H1 (cell line): ENCODE data around the gene ARHGAP26. TPM values are rescaled to one million over a fixed set of nuclear protein-coding genes. Genes with fewer than 3 reads are reported as not detected.

Source experiments
- CTCF ChIA-PET: fragments of 300-600 bp; sonication (Branson Sonifier 250); formaldehyde crosslinking; loops from one replicate; lab custom pipeline; 2021; ENCODE audit not compliant: partially characterized antibody; lab: Charles Lee
- POLR2A ChIA-PET: fragments of 300-600 bp; sonication (Branson Sonifier 250); formaldehyde crosslinking; loops from one replicate; lab custom pipeline; 2021; ENCODE audit warnings: inconsistent platforms; ENCODE audit not compliant: partially characterized antibody; lab: Charles Lee
- DNase-seq, 2 experiments: peaks; one replicate each; pipeline versions ENCODE4 v3.0.0 to v3.0.0-alpha.2; 2010 to 2022; ENCODE audit warnings: low spot score in 2 of 2, low read depth in 1 of 2, mixed read lengths in 1 of 2
- FAIRE-seq: peaks from 2 replicates; lab custom pipeline; 2011; peaks lifted over from hg19 to GRCh38; lab: Jason Lieb, UNC
- H2AFZ ChIP-seq: 2 replicates; pipeline ENCODE4 v1.8.1; 2012; ENCODE audit warnings: low read length, inconsistent platforms
- H2AK5ac ChIP-seq: 2 replicates; pipeline ENCODE4 v1.6.1; 2013; ENCODE audit warnings: low read depth, low read length
- H2BK120ac ChIP-seq: replicated peaks from 2 replicates; pipeline ENCODE3; 2013; ENCODE audit warnings: low read depth, low read length, inconsistent platforms
- H2BK12ac ChIP-seq: 2 replicates; pipeline ENCODE4 v1.6.1; 2013; ENCODE audit warnings: low read depth, low read length
- H2BK15ac ChIP-seq: 2 replicates; pipeline ENCODE4 v1.6.1; 2013; ENCODE audit warnings: low read length
- H2BK20ac ChIP-seq: 2 replicates; pipeline ENCODE4 v1.6.1; 2013; ENCODE audit warnings: low read length
- H2BK5ac ChIP-seq: 2 replicates; pipeline ENCODE4 v1.6.1; 2013; ENCODE audit warnings: low read depth, low read length
- H3K14ac ChIP-seq: 2 replicates; pipeline ENCODE4 v1.6.1; 2013; ENCODE audit warnings: inconsistent platforms; ENCODE audit not compliant: insufficient read length
- H3K18ac ChIP-seq: 2 replicates; pipeline ENCODE4 v1.6.1; 2013; ENCODE audit warnings: low read length; ENCODE audit errors: extremely low read depth
- H3K23ac ChIP-seq: 2 replicates; pipeline ENCODE4 v1.6.1; 2013; ENCODE audit warnings: inconsistent platforms; ENCODE audit not compliant: insufficient read length
- H3K23me2 ChIP-seq: 2 replicates; pipeline ENCODE4 v1.6.1; 2013; ENCODE audit warnings: low read depth, low read length
- H3K27ac ChIP-seq: 2 replicates; pipeline ENCODE4 v1.6.1; 2011; ENCODE audit warnings: low read depth, low read length, inconsistent platforms
- H3K27me3 ChIP-seq, 4 experiments: replicated peaks in 1 of 4; 1 replicate in 1 of 4; 2 replicates in 3 of 4; pipeline versions ENCODE4 v1.6.1 to v1.8.1; 2011 to 2013; ENCODE audit warnings: low read length in 3 of 4, mild to moderate bottlenecking in 3 of 4, inconsistent platforms in 2 of 4, mixed read lengths in 2 of 4, moderate library complexity in 1 of 4; ENCODE audit not compliant: control insufficient read depth in 3 of 4, insufficient read depth in 3 of 4; ENCODE audit errors: extremely low read depth in 1 of 4
- H3K36me3 ChIP-seq, 4 experiments: 2 replicates each; pipeline versions ENCODE4 v1.6.1 to v1.8.1; 2011 to 2013; ENCODE audit warnings: mild to moderate bottlenecking in 4 of 4, low read length in 3 of 4, moderate library complexity in 2 of 4, control low read depth in 1 of 4, inconsistent platforms in 1 of 4; ENCODE audit not compliant: insufficient read depth in 4 of 4, control insufficient read depth in 2 of 4
- H3K4ac ChIP-seq: replicated peaks from 2 replicates; pipeline ENCODE3; 2013; ENCODE audit warnings: low read length, low read depth, mixed read lengths, inconsistent platforms; ENCODE audit not compliant: insufficient read length
- H3K4me1 ChIP-seq, 4 experiments: replicated peaks in 1 of 4; 1 replicate in 1 of 4; 2 replicates in 3 of 4; pipeline versions ENCODE4 v1.6.1 to v1.8.1; 2011 to 2013; ENCODE audit warnings: low read length in 3 of 4, inconsistent platforms in 2 of 4, mixed read lengths in 1 of 4; ENCODE audit not compliant: insufficient read depth in 4 of 4, control insufficient read depth in 3 of 4
- H3K4me2 ChIP-seq, 2 experiments: 2 replicates each; pipeline versions ENCODE4 v1.6.1 to v1.8.1; 2011 to 2013; ENCODE audit warnings: low read depth in 2 of 2, low read length in 2 of 2, control low read depth in 1 of 2, inconsistent platforms in 1 of 2, mild to moderate bottlenecking in 1 of 2; ENCODE audit not compliant: insufficient read depth in 1 of 2
- H3K4me3 ChIP-seq, 4 experiments: fragments of 200-600, 300-600 bp in 1 of 4; sonication (generic), shearing (Covaris generic), sonication (Bioruptor Twin) in 1 of 4; 2 replicates each; pipeline versions ENCODE4 v1.5.1 to v1.8.1; 2011 to 2016; ENCODE audit warnings: low read length in 4 of 4, low read depth in 3 of 4, control low read depth in 2 of 4, inconsistent platforms in 2 of 4, mild to moderate bottlenecking in 2 of 4, mixed read lengths in 1 of 4, moderate library complexity in 1 of 4; ENCODE audit not compliant: insufficient read depth in 2 of 4; ENCODE audit errors: extremely low read depth in 1 of 4
- H3K56ac ChIP-seq: replicated peaks from 2 replicates; pipeline ENCODE3; 2013; ENCODE audit warnings: low read depth, mild to moderate bottlenecking, mixed read lengths, low read length, inconsistent platforms; ENCODE audit not compliant: insufficient read length
- H3K79me1 ChIP-seq: 2 replicates; pipeline ENCODE4 v1.6.1; 2013; ENCODE audit warnings: low read depth, low read length, control low read depth
- H3K79me2 ChIP-seq, 2 experiments: 2 replicates each; pipeline versions ENCODE4 v1.6.1 to v1.8.1; 2012 to 2013; ENCODE audit warnings: low read length in 2 of 2, mild to moderate bottlenecking in 2 of 2, inconsistent platforms in 1 of 2; ENCODE audit not compliant: insufficient read depth in 2 of 2, control insufficient read depth in 1 of 2
- H3K9ac ChIP-seq, 4 experiments: replicated peaks in 1 of 4; 1 replicate in 1 of 4; 2 replicates in 3 of 4; pipeline versions ENCODE4 v1.6.1 to v1.8.1; 2011 to 2013; ENCODE audit warnings: low read depth in 3 of 4, low read length in 3 of 4, control low read depth in 2 of 4, mild to moderate bottlenecking in 2 of 4, moderate library complexity in 2 of 4, inconsistent platforms in 1 of 4; ENCODE audit errors: extremely low read depth in 1 of 4
- H3K9me3 ChIP-seq, 2 experiments: 2 replicates each; pipeline versions ENCODE4 v1.6.1 to v1.8.1; 2012 to 2013; ENCODE audit warnings: mild to moderate bottlenecking in 2 of 2, moderate library complexity in 2 of 2, control low read depth in 1 of 2, inconsistent platforms in 1 of 2, low read depth in 1 of 2, low read length in 1 of 2, mixed read lengths in 1 of 2; ENCODE audit not compliant: insufficient read depth in 2 of 2
- H4K20me1 ChIP-seq, 2 experiments: replicated peaks in 1 of 2; 2 replicates each; pipeline versions ENCODE3 to v1.8.1; 2011 to 2013; ENCODE audit warnings: inconsistent platforms in 2 of 2, low read length in 2 of 2, mild to moderate bottlenecking in 1 of 2; ENCODE audit not compliant: insufficient read depth in 2 of 2, control insufficient read depth in 1 of 2
- H4K5ac ChIP-seq: 2 replicates; pipeline ENCODE4 v1.6.1; 2013; ENCODE audit warnings: low read length, low read depth, mixed read lengths, inconsistent platforms; ENCODE audit not compliant: insufficient read length
- H4K8ac ChIP-seq: 2 replicates; pipeline ENCODE4 v1.8.0; 2013; ENCODE audit warnings: mild to moderate bottlenecking, moderate library complexity, low read length, inconsistent platforms; ENCODE audit not compliant: insufficient read depth; ENCODE audit errors: extremely low read depth
- H4K91ac ChIP-seq: replicated peaks from 2 replicates; pipeline ENCODE3; 2013; ENCODE audit warnings: low read length, mixed read lengths, inconsistent platforms; ENCODE audit not compliant: insufficient read length
- BCL11A ChIP-seq, 2 experiments: IDR thresholded peaks; one replicate each; pipeline ENCODE4 v1.6.1; 2011; ENCODE audit warnings: low read depth in 2 of 2, low read length in 2 of 2, mild to moderate bottlenecking in 2 of 2
- CEBPB ChIP-seq: IDR thresholded peaks from 2 replicates; pipeline ENCODE4 v1.6.1; 2012; ENCODE audit warnings: low read depth, low read length
- CHD2 ChIP-seq: IDR thresholded peaks from 2 replicates; pipeline ENCODE4 v1.6.1; 2012; ENCODE audit warnings: low read length, improper control_type of control experiment
- JUN ChIP-seq: IDR thresholded peaks from 2 replicates; pipeline ENCODE4 v1.6.1; 2011; ENCODE audit warnings: low read depth, mild to moderate bottlenecking, improper control_type of control experiment, low read length
- KDM1A ChIP-seq: fragments of 200-600, 300-600 bp; sonication (generic); IDR thresholded peaks from 2 replicates; pipeline ENCODE4 v1.7.1; 2016; ENCODE audit warnings: mild to moderate bottlenecking, low read length, borderline replicate concordance
- POLR2A ChIP-seq, 2 experiments: IDR thresholded peaks; 1 replicate in 1 of 2; 2 replicates in 1 of 2; pipeline ENCODE4 v1.6.1; 2011; ENCODE audit warnings: low read depth in 2 of 2, low read length in 2 of 2, mild to moderate bottlenecking in 2 of 2; ENCODE audit errors: control extremely low read depth in 1 of 2
- POLR2AphosphoS5 ChIP-seq: IDR thresholded peaks from 2 replicates; pipeline ENCODE4 v1.6.1; 2011; ENCODE audit warnings: low read depth, low read length
- SAP30 ChIP-seq: fragments of 300-600 bp; sonication (generic); IDR thresholded peaks from 2 replicates; pipeline ENCODE4 v1.7.1; 2012; ENCODE audit warnings: low read length, moderate library complexity, mild to moderate bottlenecking, inconsistent platforms; ENCODE audit not compliant: insufficient read depth, insufficient replicate concordance
- SP1 ChIP-seq: IDR thresholded peaks from 2 replicates; pipeline ENCODE4 v1.6.1; 2011; ENCODE audit warnings: low read depth, low read length
- SUZ12 ChIP-seq: fragments of 200-600 bp; sonication (generic); IDR thresholded peaks from 2 replicates; pipeline ENCODE4 v1.6.1; 2012; ENCODE audit warnings: mild to moderate bottlenecking, inconsistent platforms, low read length, moderate library complexity, mixed read lengths
- TBP ChIP-seq: IDR thresholded peaks from 2 replicates; pipeline ENCODE4 v1.6.1; 2011; ENCODE audit warnings: low read depth, low read length, improper control_type of control experiment
- TEAD4 ChIP-seq: IDR thresholded peaks from 2 replicates; pipeline ENCODE4 v1.6.1; 2012; ENCODE audit warnings: low read depth, low read length, inconsistent platforms, mixed read lengths
- YY1 ChIP-seq: IDR thresholded peaks from 2 replicates; pipeline ENCODE4 v1.6.1; 2011; ENCODE audit warnings: low read depth, mild to moderate bottlenecking, low read length
- WGBS, 2 experiments: shearing (Covaris generic) in 1 of 2; methylation state at CpG; one replicate each; pipeline versions ENCODE4 v1.1.6 to v1.1.7; 2013 to 2015; ENCODE audit warnings: low lambda C conversion rate in 2 of 2, mixed read lengths in 2 of 2, inconsistent platforms in 1 of 2, low coverage in 1 of 2, missing lambda C conversion rate in 1 of 2; ENCODE audit not compliant: insufficient replicate concordance in 2 of 2, insufficient coverage in 1 of 2, insufficient read length in 1 of 2; ENCODE audit errors: extremely low coverage in 1 of 2, missing lambda C conversion rate in 1 of 2; 5-methylcytosine and 5-hydroxymethylcytosine counted together
- polyA plus RNA-seq, 7 experiments: library from polyadenylated mRNA; depleted of rRNA in 3 of 7; stranded (reverse) in 5 of 7; unstranded in 2 of 7; fragments of >200 nt in 5 of 7; fragments of 200-250 nt in 2 of 7; gene quantifications; 1 replicate in 5 of 7; 2 replicates in 1 of 7; 4 replicates in 1 of 7; pipeline versions ENCODE4 v1.2.1 to v1.2.3, GENCODE V29; 2011 to 2013; ENCODE audit warnings: missing spikeins in 2 of 7, mixed read lengths in 2 of 7
- total RNA-seq: library from RNA; stranded (reverse); fragmentation: NEBNext Ultra II Directional; extraction: Animal tissue kit (Norgen Biotek cat#: 25700); gene quantifications from 2 replicates; pipeline ENCODE4 v1.2.1, GENCODE V29; 2021

Gene ARHGAP26
- total and polyA plus RNA-seq, 2 of the 8 experiments (the other 6 are each of a cell fraction or from before 2014, with no cell fraction given) = 7.1 to 24.8 TPM

DNA sequence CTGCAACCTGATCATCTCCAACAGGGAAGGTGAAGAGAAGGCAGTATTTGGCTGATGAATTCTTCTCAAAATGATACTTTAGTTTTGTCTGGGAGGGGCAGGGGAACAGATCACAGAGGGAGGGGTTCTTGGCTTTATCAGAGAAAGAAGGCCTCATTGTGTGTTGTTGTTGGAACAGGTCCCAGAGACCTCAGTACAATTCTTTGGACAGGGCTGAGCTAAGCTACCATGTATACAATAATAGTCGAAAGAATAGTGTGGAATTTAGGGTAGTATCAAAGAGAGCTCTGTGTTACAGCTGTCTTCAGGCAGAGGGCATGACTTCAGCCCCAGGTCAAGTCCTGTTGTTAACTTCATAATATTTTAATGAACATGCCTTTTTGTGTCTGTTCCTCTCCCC is 39.9 kb downstream of the ARHGAP26 start:
- FAIRE-seq (no peak), DNase-seq (no peak)
- Histone ChIP-seq H3K4me1 (peaks cover 2 to 12% (median 7%) of the 10 kb centered on the region in 4 experiments; a peak in 4 of 7 replicates), H3K18ac (no peak overlapping the region), H2BK15ac (no peak overlapping the region), H3K79me1 (peaks cover 7% of the 10 kb centered on the region), H3K79me2 (peaks cover 0 to 44% of the 10 kb centered on the region in 2 experiments; a peak in 2 of 4 replicates), H3K9ac (no peak overlapping the region), H3K36me3 (no peaks in the 10 kb centered on the region), H4K5ac (no peak overlapping the region), H2BK5ac (no peak overlapping the region), H3K27me3 (no peaks in the 10 kb centered on the region; a peak in 1 of 7 replicates), H3K4ac (no peak overlapping the region), H3K56ac (no peak overlapping the region), H4K91ac (no peak overlapping the region), H2BK12ac (no peak overlapping the region), H3K23me2 (no peaks in the 10 kb centered on the region), H3K4me3 (no peak overlapping the region), H3K14ac (no peak overlapping the region), H2BK120ac (no peak overlapping the region), H2BK20ac (no peak overlapping the region), H3K9me3 (no peaks in the 10 kb centered on the region)
- WGBS, 2 experiments = 83% methylated on average over 1 of the region's 1 CpG; no CpG with 5 or more reads in 1 of the 2 experiments
- ChIA-PET POLR2A (no interaction called here), CTCF (interaction anchor here (1.3 to 3.5 kb wide), 6 partner anchors 12 to 94 kb away, joined by 3 to 25 read pairs (median 8); no protein-coding TSS in a partner anchor)
- TF ChIP-seq SAP30 (no peak), CHD2 (no peak), TBP (no peak), POLR2AphosphoS5 (no peak), YY1 (no peak), SP1 (no peak), POLR2A (IDR thresholded peaks at IDR 0.05; ENCODE audit: control extremely low read depth in 1 of 2, low read depth in 2 of 2, low read length in 2 of 2) (no peak), SUZ12 (no peak), BCL11A (IDR thresholded peaks at IDR 0.05; ENCODE audit: low read depth in 2 of 2, low read length in 2 of 2) (no peak), KDM1A (no peak), CEBPB (no peak), TEAD4 (no peak), JUN (no peak)
- TF ChIP-seq, all 59 proteins: peak for 0
- no peak overlapping the region for H3K4me2 ChIP-seq
- no peak overlapping the region for H3K23ac ChIP-seq
- peaks cover 0 to 7% of the 10 kb centered on the region in 2 experiments for H4K20me1 ChIP-seq
- no peak overlapping the region for H2AK5ac ChIP-seq
- H2AFZ ChIP-seq = no peak overlapping the region
- no peak overlapping the region for H4K8ac ChIP-seq
- H3K27ac ChIP-seq = no peak overlapping the region
